ENCODE results near the gene MBNL2. TPM values are rescaled to one million over a fixed set of nuclear protein-coding genes. Genes with fewer than 3 reads are reported as not detected.
"Not testable (repeated sequence)": the region's sequence is repeated elsewhere in the genome, so short reads cannot be mapped to it uniquely, and the experiment has no call there.

Gene MBNL2
- total RNA-seq, 1 experiment from 2014 or later, result 17.8 TPM

DNA sequence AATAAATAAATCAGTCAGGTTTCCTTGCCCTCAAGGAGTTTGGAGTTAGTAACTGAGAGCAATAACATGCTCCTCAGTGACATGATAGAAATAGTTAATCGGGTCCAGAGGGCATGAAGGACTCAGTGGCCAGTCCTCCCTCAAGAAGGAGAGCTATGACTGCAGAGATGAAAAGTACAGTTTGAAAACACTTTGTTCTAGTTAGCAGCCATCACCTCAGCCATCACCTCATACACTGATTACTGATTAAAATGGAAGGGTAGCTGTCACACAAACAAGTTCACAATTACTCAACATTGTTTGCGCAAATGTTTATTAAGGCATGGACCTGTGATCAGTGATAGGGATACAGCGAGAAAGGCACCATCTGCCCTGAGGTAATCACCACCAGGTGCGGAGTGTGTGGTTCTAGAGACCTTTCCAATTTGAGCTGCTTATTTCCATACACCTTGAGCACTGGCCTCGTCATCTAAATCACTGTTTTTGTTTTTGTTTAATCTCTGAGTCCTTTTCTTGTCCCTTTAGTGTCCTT, 126.5 kb downstream of the MBNL2 start:
- Histone ChIP-seq H4K20me1 (ENCODE audit: low read length) (no peaks in the 10 kb centered on the region), H3K27me3 (ENCODE audit: low read length) (no peaks in the 10 kb centered on the region), H3K36me3 (ENCODE audit: low read depth, low read length) (no peaks in the 10 kb centered on the region; the same call in 1 of the 2 replicates), H3K4me3 (ENCODE audit: low read length) (no peak overlapping the region), H3F3A (ENCODE audit: low read length, unreplicated experiment) (no peaks in the 10 kb centered on the region), H3K9ac (ENCODE audit: low read length) (no peak overlapping the region), H3K4me1 (ENCODE audit: insufficient read depth, low read length) (peaks cover 3% of the 10 kb centered on the region; the same call in 1 of the 2 replicates), H3K9me2 (replicated peaks; ENCODE audit: low read length) (no peaks in the 10 kb centered on the region), H3K79me2 (ENCODE audit: low read length) (no peaks in the 10 kb centered on the region), H3K4me2 (ENCODE audit: low read length) (no peak overlapping the region), H3K27ac (ENCODE audit: low read length) (no peak overlapping the region), H3K9me3 (ENCODE audit: low read length) (no peaks in the 10 kb centered on the region), H2AFZ (ENCODE audit: low read length) (no peak overlapping the region)
- BruUV-seq (replicated peaks), result no TSS peak
- POLR2A ChIA-PET (ENCODE audit: unreplicated experiment), result no interaction called here
- intact Hi-C loops (cut with micrococcal nuclease), result no loop called here
- TF ChIP-seq EZH2phosphoT487 (IDR thresholded peaks at IDR 0.05; ENCODE audit: borderline replicate concordance, low read length) (no peak), EZH2 (IDR thresholded peaks at IDR 0.05; ENCODE audit: low read length, unreplicated experiment) (no peak)
- TF ChIP-seq, protein P1, sequence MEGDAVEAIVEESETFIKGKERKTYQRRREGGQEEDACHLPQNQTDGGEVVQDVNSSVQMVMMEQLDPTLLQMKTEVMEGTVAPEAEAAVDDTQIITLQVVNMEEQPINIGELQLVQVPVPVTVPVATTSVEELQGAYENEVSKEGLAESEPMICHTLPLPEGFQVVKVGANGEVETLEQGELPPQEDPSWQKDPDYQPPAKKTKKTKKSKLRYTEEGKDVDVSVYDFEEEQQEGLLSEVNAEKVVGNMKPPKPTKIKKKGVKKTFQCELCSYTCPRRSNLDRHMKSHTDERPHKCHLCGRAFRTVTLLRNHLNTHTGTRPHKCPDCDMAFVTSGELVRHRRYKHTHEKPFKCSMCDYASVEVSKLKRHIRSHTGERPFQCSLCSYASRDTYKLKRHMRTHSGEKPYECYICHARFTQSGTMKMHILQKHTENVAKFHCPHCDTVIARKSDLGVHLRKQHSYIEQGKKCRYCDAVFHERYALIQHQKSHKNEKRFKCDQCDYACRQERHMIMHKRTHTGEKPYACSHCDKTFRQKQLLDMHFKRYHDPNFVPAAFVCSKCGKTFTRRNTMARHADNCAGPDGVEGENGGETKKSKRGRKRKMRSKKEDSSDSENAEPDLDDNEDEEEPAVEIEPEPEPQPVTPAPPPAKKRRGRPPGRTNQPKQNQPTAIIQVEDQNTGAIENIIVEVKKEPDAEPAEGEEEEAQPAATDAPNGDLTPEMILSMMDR (conservative IDR thresholded peaks at IDR 0.05; ENCODE audit: low read depth, low read length), result no peak
- ATAC-seq (no peak), DNase-seq (no peak)
- CTCF ChIA-PET, result no interaction called here

DNA sequence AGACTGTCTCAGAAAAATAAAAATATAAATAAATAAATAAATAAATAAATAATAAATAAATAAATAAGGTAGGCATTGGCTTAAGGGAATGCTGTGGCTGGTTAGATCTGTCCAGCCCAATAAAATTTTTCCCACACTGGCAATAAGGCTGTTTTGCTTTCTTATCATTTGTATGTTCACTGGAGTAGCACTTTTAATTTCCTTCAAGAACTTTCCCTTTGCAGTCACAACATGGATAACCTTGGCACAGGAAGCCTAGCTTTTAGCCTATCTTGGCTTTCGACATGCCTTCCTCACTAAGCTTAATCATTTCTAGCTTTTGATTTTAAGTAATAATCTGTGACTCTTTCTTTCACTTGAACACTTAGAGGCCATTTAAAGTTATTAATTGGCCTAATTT, 129.9 kb downstream of the MBNL2 start:
- H3K4me3 ChIP-seq (ENCODE audit: low read length); H3K9ac ChIP-seq (ENCODE audit: low read length); DNase-seq; H2AFZ ChIP-seq (ENCODE audit: low read length); H3K27ac ChIP-seq (ENCODE audit: low read length); H3K79me2 ChIP-seq (ENCODE audit: low read length); H3K36me3 ChIP-seq (ENCODE audit: low read depth, low read length); H3K9me3 ChIP-seq (ENCODE audit: low read length); POLR2A ChIA-PET (ENCODE audit: unreplicated experiment); H3K9me2 ChIP-seq (replicated peaks; ENCODE audit: low read length); H3K4me1 ChIP-seq (ENCODE audit: insufficient read depth, low read length); BruUV-seq (replicated peaks); ATAC-seq; H3F3A ChIP-seq (ENCODE audit: low read length, unreplicated experiment); H3K27me3 ChIP-seq (ENCODE audit: low read length); H4K20me1 ChIP-seq (ENCODE audit: low read length); H3K4me2 ChIP-seq (ENCODE audit: low read length); CTCF ChIA-PET: not testable (repeated sequence)
- intact Hi-C loops (cut with micrococcal nuclease), result loop anchor here (10.0 kb wide), 1 partner anchor 223 kb away; no protein-coding TSS in a partner anchor

DNA sequence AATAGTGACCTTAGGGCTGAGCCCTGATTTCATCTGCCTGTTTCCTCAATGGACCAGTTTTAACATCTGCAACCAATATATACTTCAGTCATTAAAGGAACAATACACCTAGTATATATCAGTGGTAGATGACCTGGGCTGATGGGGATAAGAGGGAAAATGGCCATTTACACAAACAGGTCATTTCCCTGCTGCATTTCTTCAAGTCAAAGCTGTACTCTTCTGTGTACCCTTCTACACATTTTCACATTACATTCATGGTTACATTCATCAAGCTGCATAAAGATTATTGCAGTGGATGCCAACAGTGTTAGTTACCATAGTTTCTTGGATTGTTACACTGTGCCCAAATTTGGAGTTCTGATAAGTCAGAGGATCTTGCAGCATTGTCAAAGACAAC, 130.7 kb downstream of the MBNL2 start:
- ATAC-seq, result no peak
- no peaks in the 10 kb centered on the region for H4K20me1 ChIP-seq (ENCODE audit: low read length)
- POLR2A ChIA-PET (ENCODE audit: unreplicated experiment), result no interaction called here
- no peaks in the 10 kb centered on the region for H3K27me3 ChIP-seq (ENCODE audit: low read length)
- CTCF ChIA-PET, result no interaction called here
- H3K4me1 ChIP-seq (ENCODE audit: insufficient read depth, low read length), result no peaks in the 10 kb centered on the region
- H3F3A ChIP-seq (ENCODE audit: low read length, unreplicated experiment), result no peaks in the 10 kb centered on the region
- H3K4me3 ChIP-seq (ENCODE audit: low read length), result no peak overlapping the region
- intact Hi-C loops (cut with micrococcal nuclease), result loop anchor here (10.0 kb wide), 1 partner anchor 222 kb away; no protein-coding TSS in a partner anchor
- no peaks in the 10 kb centered on the region for H3K9me3 ChIP-seq (ENCODE audit: low read length)
- H3K27ac ChIP-seq (ENCODE audit: low read length), result no peak overlapping the region
- H2AFZ ChIP-seq (ENCODE audit: low read length), result no peak overlapping the region
- H3K9ac ChIP-seq (ENCODE audit: low read length), result no peak overlapping the region
- H3K9me2 ChIP-seq (replicated peaks; ENCODE audit: low read length), result no peaks in the 10 kb centered on the region
- no TSS peak for BruUV-seq (replicated peaks)
- no peaks in the 10 kb centered on the region; the same call in 1 of the 2 replicates for H3K36me3 ChIP-seq (ENCODE audit: low read depth, low read length)
- no peak overlapping the region for H3K4me2 ChIP-seq (ENCODE audit: low read length)
- DNase-seq, result no peak
- TF ChIP-seq, protein P1 (conservative IDR thresholded peaks at IDR 0.05; ENCODE audit: low read depth, low read length), result no peak
- TF ChIP-seq EZH2phosphoT487 (IDR thresholded peaks at IDR 0.05; ENCODE audit: borderline replicate concordance, low read length), result no peak
- no peak for TF ChIP-seq EZH2 (IDR thresholded peaks at IDR 0.05; ENCODE audit: low read length, unreplicated experiment)
- H3K79me2 ChIP-seq (ENCODE audit: low read length), result no peaks in the 10 kb centered on the region

Measured in PC-3 (cell line).